HCT116 (cell line): ENCODE measurements around the gene RANBP17. TPM values are rescaled to one million over a fixed set of nuclear protein-coding genes. Genes with fewer than 3 reads are reported as not detected.
"Not testable (repeated sequence)": the region's sequence is repeated elsewhere in the genome, so short reads cannot be mapped to it uniquely, and the experiment has no call there.

ENCODE experiments used
- ATAC-seq: fragments of 200-7000 bp; cut with Tn5 transposase; 2 replicates; pipeline ENCODE4 v1.9.1; 2020; ENCODE audit warnings: mild to moderate bottlenecking, moderate library complexity
- BruUV-seq: library from RNA; stranded (reverse); fragments of 400-500 nt; replicated peaks from 2 replicates; lab custom pipeline; 2021; lab: Mats Ljungman, UMichigan
- CTCF ChIA-PET: fragments of 300-600 bp; sonication (Branson Sonifier 250); formaldehyde crosslinking; loops from one replicate; lab custom pipeline; 2021; ENCODE audit warnings: antibody characterized with exemption; lab: Charles Lee
- POLR2A ChIA-PET: fragments of 300-600, 350-600 bp; sonication (Branson Sonifier 250); formaldehyde crosslinking; loops from one replicate; lab custom pipeline; 2021; ENCODE audit warnings: antibody characterized with exemption; lab: Charles Lee
- RAD21 ChIA-PET, 2 experiments: fragments of 300-600 bp; sonication (Branson Sonifier 250); formaldehyde crosslinking; loops; one replicate each; lab custom pipeline; 2023; ENCODE audit warnings: low total read pairs in 2 of 2; ENCODE audit not compliant: uncharacterized antibody in 2 of 2, unreplicated experiment in 2 of 2, low non-redundant PET in 1 of 2; lab: Charles Lee
- DNase-seq: peaks from one replicate; pipeline ENCODE4 v3.0.0-alpha.2; 2010; ENCODE audit warnings: low read depth, low spot score
- H2AFZ ChIP-seq: fragments of 200-600 bp; shearing (Covaris generic), sonication (generic); 2 replicates; pipeline ENCODE4 v1.6.1; 2017; ENCODE audit warnings: low read depth, mixed run types, mixed read lengths, antibody characterized with exemption, low read length; ENCODE audit not compliant: poor library complexity, severe bottlenecking
- H3K27ac ChIP-seq: 2 replicates; pipeline ENCODE4 v1.5.1; 2012; ENCODE audit warnings: low read depth, low read length
- H3K27me3 ChIP-seq: fragments of 200-600 bp; sonication (generic); 2 replicates; pipeline ENCODE4 v1.6.1; 2016; ENCODE audit warnings: mixed run types, low read length, mixed read lengths; ENCODE audit not compliant: insufficient read depth
- H3K36me3 ChIP-seq, 2 experiments: fragments of 200-500 bp in 1 of 2; fragments of 200-600 bp in 1 of 2; sonication (Bioruptor generic) in 1 of 2; sonication (generic) in 1 of 2; 2 replicates each; pipeline versions ENCODE4 v1.5.1 to v1.6.1; 2014 to 2016; ENCODE audit warnings: low read length in 2 of 2, inconsistent platforms in 1 of 2, mixed read lengths in 1 of 2, mixed run types in 1 of 2; ENCODE audit not compliant: insufficient read depth in 2 of 2, control insufficient read depth in 1 of 2
- H3K4me1 ChIP-seq, 2 experiments: fragments of 200-600 bp in 1 of 2; sonication (generic) in 1 of 2; 2 replicates each; pipeline versions ENCODE4 v1.5.1 to v1.6.1; 2012 to 2017; ENCODE audit warnings: low read length in 2 of 2, inconsistent platforms in 1 of 2, mild to moderate bottlenecking in 1 of 2, mixed read lengths in 1 of 2, mixed run types in 1 of 2, moderate library complexity in 1 of 2; ENCODE audit not compliant: insufficient read depth in 2 of 2, control insufficient read depth in 1 of 2
- H3K4me2 ChIP-seq: fragments of 200-600 bp; sonication (generic); 2 replicates; pipeline ENCODE4 v1.6.1; 2017; ENCODE audit warnings: mixed run types, low read length, mixed read lengths
- H3K4me3 ChIP-seq, 2 experiments: fragments of 200-600 bp in 1 of 2; sonication (generic) in 1 of 2; replicated peaks in 1 of 2; 2 replicates each; pipeline ENCODE4 v1.5.1; 2011 to 2016; ENCODE audit warnings: low read length in 2 of 2, control low read depth in 1 of 2, low read depth in 1 of 2, mild to moderate bottlenecking in 1 of 2, mixed read lengths in 1 of 2, mixed run types in 1 of 2
- H3K79me2 ChIP-seq: fragments of 200-600 bp; sonication (generic); 2 replicates; pipeline ENCODE4 v1.6.1; 2017; ENCODE audit warnings: mild to moderate bottlenecking, mixed run types, low read length, moderate library complexity, mixed read lengths; ENCODE audit not compliant: insufficient read depth
- H3K9ac ChIP-seq: fragments of 200-600 bp; sonication (generic); 2 replicates; pipeline ENCODE4 v1.6.1; 2016; ENCODE audit warnings: low read length, mixed read lengths
- H3K9me2 ChIP-seq: fragments of 200-600 bp; sonication (generic), shearing (Covaris generic); 2 replicates; pipeline ENCODE4 v1.6.1; 2017; ENCODE audit warnings: mixed run types, mild to moderate bottlenecking, moderate library complexity; ENCODE audit not compliant: insufficient read depth
- H3K9me3 ChIP-seq, 2 experiments: fragments of 200-500 bp in 1 of 2; fragments of 200-600 bp in 1 of 2; sonication (Bioruptor generic) in 1 of 2; sonication (generic) in 1 of 2; 2 replicates each; pipeline ENCODE4 v1.6.1; 2014 to 2017; ENCODE audit warnings: low read length in 2 of 2, mixed read lengths in 2 of 2, inconsistent platforms in 1 of 2, low read depth in 1 of 2, mild to moderate bottlenecking in 1 of 2, mixed run types in 1 of 2, moderate library complexity in 1 of 2; ENCODE audit not compliant: control insufficient read depth in 1 of 2, insufficient read depth in 1 of 2
- H4K20me1 ChIP-seq: fragments of 200-600 bp; sonication (generic), shearing (Covaris generic); 2 replicates; pipeline ENCODE4 v1.6.1; 2017; ENCODE audit warnings: mixed run types, mild to moderate bottlenecking, moderate library complexity; ENCODE audit not compliant: insufficient read depth
- CBX3 ChIP-seq: IDR thresholded peaks from 2 replicates; pipeline ENCODE4 v1.6.1; 2012; ENCODE audit warnings: low read depth
- ELF1 ChIP-seq: IDR thresholded peaks from 2 replicates; pipeline ENCODE4 v1.6.1; 2012; ENCODE audit warnings: low read depth, borderline replicate concordance
- EZH2phosphoT487 ChIP-seq: fragments of 200-600 bp; IDR thresholded peaks from 2 replicates; pipeline ENCODE4 v1.6.1; 2018; ENCODE audit warnings: antibody characterized with exemption, borderline replicate concordance
- FOSL1 ChIP-seq: IDR thresholded peaks from 2 replicates; pipeline ENCODE4 v1.6.1; 2012; ENCODE audit warnings: low read depth
- POLR2A ChIP-seq: IDR thresholded peaks from 2 replicates; pipeline ENCODE4 v1.7.0; 2011; ENCODE audit warnings: borderline replicate concordance; ENCODE audit not compliant: insufficient read depth, insufficient read length; ENCODE audit errors: extremely low read depth
- POLR2AphosphoS5 ChIP-seq: IDR thresholded peaks from 2 replicates; pipeline ENCODE4 v1.6.1; 2011; ENCODE audit warnings: mild to moderate bottlenecking, low read depth, low read length, moderate library complexity
- SP1 ChIP-seq: IDR thresholded peaks from 2 replicates; pipeline ENCODE4 v1.6.1; 2012; ENCODE audit warnings: low read depth
- TCF7L2 ChIP-seq: IDR thresholded peaks from 2 replicates; pipeline ENCODE4 v1.7.0; 2011; ENCODE audit warnings: borderline replicate concordance, inconsistent platforms; ENCODE audit not compliant: insufficient read depth, insufficient read length; ENCODE audit errors: extremely low read depth
- YY1 ChIP-seq: IDR thresholded peaks from 2 replicates; pipeline ENCODE4 v1.6.1; 2011; ENCODE audit warnings: low read length, low read depth, moderate library complexity, mild to moderate bottlenecking; ENCODE audit not compliant: insufficient replicate concordance; ENCODE audit errors: extremely low read depth
- intact Hi-C: fragments of 100-400 bp; cut with micrococcal nuclease; formaldehyde crosslinking; loops from 2 replicates; pipeline ENCODE4 v1.10.0; 2022
- total RNA-seq: library from RNA; stranded (reverse); gene quantifications from one replicate; pipeline ENCODE4 v1.2.1, GENCODE V29; 2021; ENCODE audit not compliant: unreplicated experiment

Gene RANBP17
- total RNA-seq, 1 experiment from 2014 or later: 18.2 TPM

GRCh38 chr5:171295299-171295698 is 433.5 kb downstream of the RANBP17 start:
- Histone ChIP-seq H2AFZ (no peak overlapping the region), H3K36me3 (no peaks in the 10 kb centered on the region), H3K27ac (no peak overlapping the region), H3K9me3 (no peaks in the 10 kb centered on the region), H3K4me2 (peak overlapping the region; percentile 48), H3K79me2 (no peaks in the 10 kb centered on the region), H3K9me2 (no peaks in the 10 kb centered on the region), H3K4me3 (no peak overlapping the region), H3K27me3 (no peaks in the 10 kb centered on the region), H3K4me1 (peaks cover 11 to 15% of the 10 kb centered on the region in 2 experiments), H4K20me1 (no peaks in the 10 kb centered on the region), H3K9ac (no peak overlapping the region)
- ChIA-PET POLR2A (no interaction called here), CTCF (no interaction called here), RAD21 (no interaction called here)
- TF ChIP-seq YY1 (no peak), FOSL1 (0 out of 2 replicates have a peak, but pooled peaks have one; percentile 18)
- ATAC-seq: peak; percentile 42
- intact Hi-C loops: no loop called here
- BruUV-seq: no TSS peak
- no peak for DNase-seq

DNA sequence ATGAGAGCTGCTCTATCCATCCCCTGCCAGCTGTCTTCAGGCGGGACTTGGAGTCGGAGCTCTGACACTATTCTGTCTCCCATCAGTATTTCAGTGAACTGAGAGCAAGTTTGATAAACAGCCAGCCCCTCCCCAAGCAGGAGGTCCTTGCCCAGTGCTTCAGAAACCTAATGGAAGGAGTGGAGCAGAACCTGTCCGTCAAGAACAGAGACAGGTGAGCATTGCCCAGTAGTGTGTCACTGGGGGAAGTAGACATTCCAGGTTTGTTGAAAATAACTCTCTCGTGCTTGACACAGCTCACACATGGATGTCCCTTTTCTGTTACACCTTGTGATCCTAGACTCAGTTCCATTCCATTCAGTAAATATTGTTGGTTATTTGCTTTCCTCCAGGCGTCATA is 434.0 kb downstream of the RANBP17 start:
- H3K27ac ChIP-seq: no peak overlapping the region
- H3K9ac ChIP-seq: no peak overlapping the region
- ChIA-PET POLR2A (no interaction called here), RAD21 (no interaction called here), CTCF (no interaction called here)
- DNase-seq (no peak), ATAC-seq (peak; percentile 70)
- TF ChIP-seq CBX3: no peak
- no peak for TF ChIP-seq SP1
- TF ChIP-seq ELF1: no peak
- TF ChIP-seq POLR2A: no peak
- TF ChIP-seq POLR2AphosphoS5: no peak
- TF ChIP-seq EZH2phosphoT487: no peak
- no peak for TF ChIP-seq TCF7L2
- H3K4me2 ChIP-seq: peak overlapping the region; percentile 48
- H3K79me2 ChIP-seq: no peaks in the 10 kb centered on the region
- H3K36me3 ChIP-seq: no peaks in the 10 kb centered on the region
- peaks cover 11 to 15% of the 10 kb centered on the region in 2 experiments for H3K4me1 ChIP-seq
- H3K9me3 ChIP-seq: no peaks in the 10 kb centered on the region
- no peaks in the 10 kb centered on the region for H3K27me3 ChIP-seq
- no peaks in the 10 kb centered on the region for H4K20me1 ChIP-seq
- no peaks in the 10 kb centered on the region for H3K9me2 ChIP-seq
- no peak overlapping the region for H3K4me3 ChIP-seq
- intact Hi-C loops: no loop called here
- no TSS peak for BruUV-seq
- H2AFZ ChIP-seq: no peak overlapping the region

DNA sequence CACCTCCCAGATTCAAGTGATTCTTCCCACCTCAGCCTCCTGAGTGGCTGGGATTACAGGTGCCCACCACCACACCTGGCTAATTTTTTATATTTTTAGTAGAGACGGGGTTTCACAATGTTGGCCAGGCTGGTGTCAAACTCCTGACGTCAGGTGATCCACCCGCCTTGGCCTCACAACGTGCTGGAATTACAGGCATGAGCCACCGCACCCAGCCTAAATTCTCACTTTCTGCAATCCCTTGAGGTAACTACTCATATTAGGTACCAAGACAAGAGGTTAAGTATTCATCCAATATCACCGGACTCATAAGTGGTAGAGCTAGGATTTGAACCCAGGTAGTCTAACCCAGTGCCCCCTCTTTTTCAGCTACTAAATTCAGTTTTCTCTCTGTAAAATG is 436.1 kb downstream of the RANBP17 start:
- peaks cover 11 to 15% of the 10 kb centered on the region in 2 experiments for H3K4me1 ChIP-seq
- H3K4me2 ChIP-seq, H4K20me1 ChIP-seq, ATAC-seq, RAD21 ChIA-PET, H3K79me2 ChIP-seq, H3K27ac ChIP-seq, CTCF ChIA-PET, H3K27me3 ChIP-seq, H3K9me3 ChIP-seq, H2AFZ ChIP-seq, H3K9ac ChIP-seq, H3K4me3 ChIP-seq, H3K9me2 ChIP-seq, intact Hi-C loops, BruUV-seq, DNase-seq, H3K36me3 ChIP-seq, POLR2A ChIA-PET: not testable (repeated sequence)
